HFF-Myc (cell line): ENCODE data around the gene SPO11.

Experiments
- DNase-seq: peaks from one replicate; pipeline ENCODE4 v3.0.0-alpha.2; 2011; ENCODE audit warnings: low read depth; ENCODE audit errors: extremely low read depth
- H3K4me3 ChIP-seq: replicated peaks from 2 replicates; pipeline ENCODE4 v1.5.1; 2011; ENCODE audit warnings: low read depth, mild to moderate bottlenecking, control low read depth, low read length
- TF ChIP-seq, protein P1 (sequence below): IDR thresholded peaks from 2 replicates; pipeline ENCODE4 v1.5.1; 2012; ENCODE audit warnings: mild to moderate bottlenecking, low read depth, low read length, control low read depth; ENCODE audit errors: missing control alignments

SPO11 gene

DNA sequence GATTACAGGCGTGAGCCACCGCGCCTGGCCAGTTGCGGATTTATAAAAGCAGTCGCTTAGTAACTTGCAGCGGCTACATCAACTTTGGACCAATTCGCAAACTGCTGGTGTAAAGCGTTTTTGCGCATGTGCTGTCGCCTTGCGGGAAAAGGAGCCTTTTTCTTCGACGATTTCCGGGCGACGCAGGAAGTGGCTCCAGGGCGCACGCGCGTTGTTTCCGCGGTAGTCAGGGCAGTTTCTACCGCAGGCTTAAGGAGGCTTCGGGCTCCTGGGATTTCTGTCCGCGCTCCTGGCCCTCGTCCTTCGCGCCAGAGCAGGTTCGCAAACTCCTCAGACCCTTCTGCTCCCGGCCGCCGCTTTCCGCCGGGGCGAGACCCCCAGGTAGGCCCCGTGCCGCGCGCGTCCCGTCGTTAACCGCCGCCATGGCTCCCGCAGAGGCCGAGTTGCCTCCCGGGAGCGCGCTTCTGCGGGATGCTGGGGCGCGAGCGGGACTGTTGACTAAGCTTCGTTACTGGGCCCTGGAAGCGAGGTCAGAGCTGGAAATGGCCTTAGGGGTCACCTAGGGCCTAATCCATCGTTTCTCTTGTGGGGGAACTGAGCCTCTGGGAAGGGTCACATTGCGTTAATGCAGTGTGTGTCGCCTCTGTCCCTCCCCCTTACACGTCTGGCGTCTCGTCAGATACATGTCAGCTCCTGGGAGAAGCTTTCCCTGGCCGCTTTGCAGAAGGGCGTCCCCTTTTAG is 21.6 kb downstream of the SPO11 start, which contains the start of gene RAE1:
Gene RAE1 (plus strand): TSS at position 214 of the 742 bp plus-strand sequence. CDS start 2,784 bp downstream, outside the sequence.
- DNase-seq, result peak; percentile 80
- TF ChIP-seq, protein P1, sequence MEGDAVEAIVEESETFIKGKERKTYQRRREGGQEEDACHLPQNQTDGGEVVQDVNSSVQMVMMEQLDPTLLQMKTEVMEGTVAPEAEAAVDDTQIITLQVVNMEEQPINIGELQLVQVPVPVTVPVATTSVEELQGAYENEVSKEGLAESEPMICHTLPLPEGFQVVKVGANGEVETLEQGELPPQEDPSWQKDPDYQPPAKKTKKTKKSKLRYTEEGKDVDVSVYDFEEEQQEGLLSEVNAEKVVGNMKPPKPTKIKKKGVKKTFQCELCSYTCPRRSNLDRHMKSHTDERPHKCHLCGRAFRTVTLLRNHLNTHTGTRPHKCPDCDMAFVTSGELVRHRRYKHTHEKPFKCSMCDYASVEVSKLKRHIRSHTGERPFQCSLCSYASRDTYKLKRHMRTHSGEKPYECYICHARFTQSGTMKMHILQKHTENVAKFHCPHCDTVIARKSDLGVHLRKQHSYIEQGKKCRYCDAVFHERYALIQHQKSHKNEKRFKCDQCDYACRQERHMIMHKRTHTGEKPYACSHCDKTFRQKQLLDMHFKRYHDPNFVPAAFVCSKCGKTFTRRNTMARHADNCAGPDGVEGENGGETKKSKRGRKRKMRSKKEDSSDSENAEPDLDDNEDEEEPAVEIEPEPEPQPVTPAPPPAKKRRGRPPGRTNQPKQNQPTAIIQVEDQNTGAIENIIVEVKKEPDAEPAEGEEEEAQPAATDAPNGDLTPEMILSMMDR, result no peak
- H3K4me3 ChIP-seq, result peak within 1 kb of the TSS; percentile 73

- DNase-seq, result no peak
- peak overlapping the region; percentile 73 for H3K4me3 ChIP-seq
- TF ChIP-seq, protein P1, result no peak
These were observed 22.7 kb downstream of the SPO11 start for GRCh38 chr20:57352305-57352704.

DNA sequence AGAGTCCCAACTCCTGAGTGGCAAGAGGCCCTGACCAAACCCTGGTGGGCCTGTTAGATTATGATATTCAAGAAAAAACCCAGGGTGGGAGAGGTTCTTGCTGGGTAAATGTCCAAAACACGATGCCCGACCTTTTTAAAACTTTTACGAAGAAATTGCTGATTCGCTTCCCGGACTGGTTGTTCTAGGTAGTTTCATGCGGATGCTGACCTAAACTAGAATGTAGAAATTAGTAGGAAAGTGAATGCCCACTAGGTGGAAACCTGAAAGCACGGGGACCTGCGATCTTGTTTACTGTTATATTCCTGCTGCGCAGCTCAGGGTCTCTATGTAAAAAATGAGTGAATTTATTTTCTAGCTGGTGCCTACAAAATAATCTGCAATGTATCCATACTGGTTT is 23.7 kb downstream of the SPO11 start:
- peak overlapping the region; percentile 73; the same call in 1 of the 2 replicates for H3K4me3 ChIP-seq
- TF ChIP-seq, protein P1, result no peak
- DNase-seq, result no peak

- DNase-seq, result peak; percentile 54
- TF ChIP-seq, protein P1, result no peak
- no peak overlapping the region for H3K4me3 ChIP-seq
These were observed 31.9 kb downstream of the SPO11 start for GRCh38 chr20:57361517-57361916.

GRCh38 chr20:57364451-57364850 is 34.8 kb downstream of the SPO11 start:
- H3K4me3 ChIP-seq, result no peak overlapping the region
- TF ChIP-seq, protein P1, result no peak
- DNase-seq, result no peak

GRCh38 chr20:57369596-57369995 is 40.0 kb downstream of the SPO11 start:
- H3K4me3 ChIP-seq, result no peak overlapping the region
- TF ChIP-seq, protein P1, result no peak
- DNase-seq, result no peak
